DOHH2 (cell line): ENCODE results near the gene TGFBR3.

Source experiments
- CTCF ChIP-seq: fragments of 200-600 bp; sonication (generic); IDR thresholded peaks from one replicate; pipeline ENCODE4 v1.5.1; 2014; ENCODE audit warnings: antibody characterized with exemption, mild to moderate bottlenecking, low read depth, low read length; ENCODE audit not compliant: poor library complexity, severe bottlenecking
- EZH2phosphoT487 ChIP-seq: fragments of 200-600 bp; sonication (generic); IDR thresholded peaks from 2 replicates; pipeline ENCODE4 v1.6.1; 2017; ENCODE audit warnings: borderline replicate concordance, mild to moderate bottlenecking, antibody characterized with exemption, low read length, moderate library complexity, mixed read lengths

GRCh38 chr1:91741301-91741700, 144.7 kb downstream of the TGFBR3 start:
- TF ChIP-seq CTCF (no peak), EZH2phosphoT487 (no peak)
